ENCODE measurements around the gene HPCAL4.

The HPCAL4 gene

DNA sequence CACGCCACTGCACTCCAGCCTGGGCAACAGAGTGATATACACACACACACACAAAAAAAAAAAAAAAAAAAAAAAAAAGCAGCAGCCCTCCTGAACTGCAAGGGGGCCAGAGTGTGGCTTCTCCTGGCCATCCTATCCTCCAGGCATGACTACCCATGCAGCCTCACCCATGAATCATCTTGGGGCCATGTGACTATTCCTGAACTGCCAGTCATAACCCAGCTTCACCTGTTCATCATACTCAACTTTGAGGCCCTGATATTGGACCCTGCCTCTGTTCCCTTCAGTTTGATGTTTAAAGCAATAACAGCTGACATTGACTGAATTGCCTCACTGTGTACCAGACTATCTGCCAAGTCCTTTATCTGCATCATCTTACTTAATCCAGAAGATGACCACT lies 2.8 kb upstream of the HPCAL4 start:
- DNase-seq (ENCODE audit: extremely low read depth, low read depth), result no peak
- TF ChIP-seq, protein P1, sequence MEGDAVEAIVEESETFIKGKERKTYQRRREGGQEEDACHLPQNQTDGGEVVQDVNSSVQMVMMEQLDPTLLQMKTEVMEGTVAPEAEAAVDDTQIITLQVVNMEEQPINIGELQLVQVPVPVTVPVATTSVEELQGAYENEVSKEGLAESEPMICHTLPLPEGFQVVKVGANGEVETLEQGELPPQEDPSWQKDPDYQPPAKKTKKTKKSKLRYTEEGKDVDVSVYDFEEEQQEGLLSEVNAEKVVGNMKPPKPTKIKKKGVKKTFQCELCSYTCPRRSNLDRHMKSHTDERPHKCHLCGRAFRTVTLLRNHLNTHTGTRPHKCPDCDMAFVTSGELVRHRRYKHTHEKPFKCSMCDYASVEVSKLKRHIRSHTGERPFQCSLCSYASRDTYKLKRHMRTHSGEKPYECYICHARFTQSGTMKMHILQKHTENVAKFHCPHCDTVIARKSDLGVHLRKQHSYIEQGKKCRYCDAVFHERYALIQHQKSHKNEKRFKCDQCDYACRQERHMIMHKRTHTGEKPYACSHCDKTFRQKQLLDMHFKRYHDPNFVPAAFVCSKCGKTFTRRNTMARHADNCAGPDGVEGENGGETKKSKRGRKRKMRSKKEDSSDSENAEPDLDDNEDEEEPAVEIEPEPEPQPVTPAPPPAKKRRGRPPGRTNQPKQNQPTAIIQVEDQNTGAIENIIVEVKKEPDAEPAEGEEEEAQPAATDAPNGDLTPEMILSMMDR (IDR thresholded peaks at IDR 0.05; ENCODE audit: low read depth, low read length, missing control alignments), result no peak
- H3K4me3 ChIP-seq (replicated peaks; ENCODE audit: low read depth, low read length), result no peak overlapping the region

DNA sequence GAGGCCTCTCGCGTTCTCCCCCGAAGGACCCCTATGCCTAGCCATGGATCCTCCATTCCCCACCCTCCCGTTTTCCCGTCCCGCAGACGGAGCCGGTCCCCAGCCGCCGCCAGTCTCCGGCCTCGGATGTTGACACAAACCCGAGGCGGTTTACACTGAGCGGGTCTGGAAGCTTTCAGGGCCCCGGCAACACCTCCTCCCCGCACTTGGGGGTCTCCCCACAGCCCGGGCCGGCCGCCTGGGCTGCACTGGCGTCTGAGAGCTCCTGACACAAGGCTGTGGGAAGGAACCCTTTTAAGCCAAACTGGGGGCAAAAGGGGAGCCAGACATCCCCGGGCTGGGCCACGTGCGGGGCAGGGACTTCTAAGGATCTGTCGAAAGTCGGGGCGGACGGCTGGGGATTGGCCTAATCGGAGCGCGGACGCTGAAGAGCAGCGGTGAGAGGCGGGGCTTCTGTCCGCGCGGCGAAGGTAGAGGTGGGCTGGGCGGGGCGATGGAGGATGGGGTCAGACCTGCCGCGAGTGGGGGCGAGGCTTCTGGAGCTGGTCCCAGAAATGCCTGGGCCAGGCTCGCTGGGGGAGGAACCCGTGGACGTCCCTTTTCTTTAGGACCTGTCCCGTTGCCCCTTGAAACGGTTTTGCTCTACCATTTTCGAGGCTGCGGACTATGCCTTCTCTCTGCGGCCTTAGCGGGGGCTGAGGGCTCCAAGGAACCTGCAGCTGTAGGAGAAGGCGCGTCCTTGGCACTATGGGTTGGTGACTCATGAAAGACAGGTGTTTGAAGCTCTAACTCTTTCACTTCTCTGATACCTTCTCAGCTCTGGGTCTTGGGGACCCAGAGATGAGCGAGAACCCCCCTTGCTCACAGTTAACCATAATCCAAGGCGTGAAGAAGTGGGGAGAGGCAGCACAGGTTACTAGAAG lies 1.2 kb upstream of the HPCAL4 start:
- DNase-seq (ENCODE audit: extremely low read depth, low read depth), result no peak
- TF ChIP-seq, protein P1 (IDR thresholded peaks at IDR 0.05; ENCODE audit: low read depth, low read length, missing control alignments), result no peak
- H3K4me3 ChIP-seq (replicated peaks; ENCODE audit: low read depth, low read length), result no peak overlapping the region

DNA sequence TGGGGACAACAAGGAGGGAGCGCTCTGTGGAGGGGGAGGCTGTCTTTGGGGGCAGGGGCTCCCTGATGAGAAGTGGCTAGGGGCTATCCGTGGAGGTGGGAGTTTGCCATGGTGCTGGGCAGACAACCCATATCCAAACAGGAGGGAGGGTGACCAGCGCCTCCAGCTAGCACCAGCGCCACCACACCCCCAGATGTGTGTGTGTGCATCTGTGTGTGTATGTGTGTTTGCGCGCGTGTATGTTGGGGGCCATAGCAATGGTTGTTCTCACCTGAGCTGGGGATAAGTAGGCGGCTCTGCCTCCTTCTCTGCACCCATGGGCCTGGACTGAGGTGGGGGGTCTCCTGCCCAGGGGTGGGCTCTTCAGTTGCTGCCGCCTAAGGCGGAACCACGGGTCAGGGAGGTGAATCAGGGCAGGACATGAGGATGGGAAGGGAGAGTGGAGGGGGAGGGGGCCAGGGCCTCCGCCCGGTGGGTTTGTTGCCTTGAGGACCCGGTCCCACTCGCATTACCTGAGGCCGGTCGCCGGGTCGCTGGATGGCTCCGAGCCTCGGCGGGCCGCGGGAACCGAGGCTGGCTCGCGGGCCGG lies 345 bp downstream of the HPCAL4 start:
- no peak for DNase-seq (ENCODE audit: extremely low read depth, low read depth)
- H3K4me3 ChIP-seq (replicated peaks; ENCODE audit: low read depth, low read length), result peak overlapping the region; percentile 16; the same call in 1 of the 2 replicates
- TF ChIP-seq, protein P1 (IDR thresholded peaks at IDR 0.05; ENCODE audit: low read depth, low read length, missing control alignments), result no peak

DNA sequence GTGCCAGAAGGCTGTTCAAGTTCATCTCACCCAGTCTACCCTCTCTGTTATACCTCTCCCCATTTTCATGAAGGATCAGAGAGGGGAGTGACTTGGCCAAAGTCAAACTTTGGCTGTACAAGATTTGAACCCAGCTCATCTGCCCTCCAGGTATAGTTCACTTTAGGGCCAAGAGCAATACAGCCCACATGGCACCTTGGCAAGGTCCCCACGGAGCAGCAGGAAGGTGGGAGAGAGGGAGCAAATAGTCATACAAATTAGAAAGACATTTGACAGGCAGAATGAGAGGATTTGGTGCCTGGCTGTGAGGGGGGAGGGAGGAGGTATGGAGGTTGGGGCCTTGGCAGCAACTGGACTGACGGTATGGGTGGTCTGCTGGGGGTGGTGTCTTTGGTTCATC lies 1.0 kb downstream of the HPCAL4 start:
- no peak for DNase-seq (ENCODE audit: extremely low read depth, low read depth)
- TF ChIP-seq, protein P1 (IDR thresholded peaks at IDR 0.05; ENCODE audit: low read depth, low read length, missing control alignments), result no peak
- H3K4me3 ChIP-seq (replicated peaks; ENCODE audit: low read depth, low read length), result no peak overlapping the region

DNA sequence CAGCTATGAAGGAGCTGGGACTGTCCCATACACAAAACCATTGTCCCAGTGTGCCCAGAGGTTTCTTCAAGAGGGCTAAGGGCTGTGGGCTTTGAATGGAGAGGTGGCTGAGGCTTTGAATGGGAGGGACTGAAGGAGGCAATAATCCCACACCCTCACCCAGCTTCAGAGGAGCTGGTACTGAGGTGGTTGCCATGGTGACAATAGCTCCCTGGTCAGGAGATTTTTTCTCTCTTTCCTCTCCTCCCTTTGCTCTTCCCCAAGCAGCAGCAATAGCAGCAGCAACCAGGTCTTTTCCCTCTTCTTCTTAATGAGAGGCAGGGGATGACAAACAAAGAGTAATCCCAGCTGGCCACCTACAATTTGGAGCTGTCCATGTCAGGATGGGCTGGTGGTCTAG lies 1.6 kb downstream of the HPCAL4 start:
- no peak overlapping the region for H3K4me3 ChIP-seq (replicated peaks; ENCODE audit: low read depth, low read length)
- TF ChIP-seq, protein P1 (IDR thresholded peaks at IDR 0.05; ENCODE audit: low read depth, low read length, missing control alignments), result no peak
- DNase-seq (ENCODE audit: extremely low read depth, low read depth), result no peak

DNA sequence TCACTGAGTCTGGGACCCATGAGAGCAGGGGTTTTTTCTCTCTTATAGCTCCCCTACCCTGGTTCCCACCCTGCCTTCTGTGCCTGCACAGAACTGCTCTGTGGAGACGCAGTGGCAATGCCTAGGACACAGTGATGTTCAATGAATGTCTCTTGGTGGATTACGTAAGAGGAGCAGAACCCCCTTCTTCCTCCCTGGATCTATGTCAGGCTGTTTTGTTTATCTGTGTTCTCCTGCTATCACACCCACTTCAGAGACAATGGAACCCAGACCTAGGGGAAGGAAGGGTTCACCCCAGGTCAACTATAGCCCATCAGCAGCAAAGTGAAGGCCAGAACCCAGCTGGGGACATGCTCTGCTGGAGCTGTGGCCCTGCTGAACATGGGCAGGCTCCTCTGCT lies 2.0 kb downstream of the HPCAL4 start:
- no peak for DNase-seq (ENCODE audit: extremely low read depth, low read depth)
- H3K4me3 ChIP-seq (replicated peaks; ENCODE audit: low read depth, low read length), result no peak overlapping the region
- TF ChIP-seq, protein P1 (IDR thresholded peaks at IDR 0.05; ENCODE audit: low read depth, low read length, missing control alignments), result no peak
